Activated CD4-positive, alpha-beta T cell treated with anti-CD3 and anti-CD28 coated beads, Interleukin-2, amount 50 U/mL, for 1 hour (primary cell): ENCODE data around the gene OR6S1.
"Not testable (repeated sequence)": the region's sequence is repeated elsewhere in the genome, so short reads cannot be mapped to it uniquely, and the experiment has no call there.

Experiments used
- DNase-seq: peaks from one replicate; pipeline ENCODE4 v3.0.0-alpha.2; 2020

The OR6S1 gene

DNA sequence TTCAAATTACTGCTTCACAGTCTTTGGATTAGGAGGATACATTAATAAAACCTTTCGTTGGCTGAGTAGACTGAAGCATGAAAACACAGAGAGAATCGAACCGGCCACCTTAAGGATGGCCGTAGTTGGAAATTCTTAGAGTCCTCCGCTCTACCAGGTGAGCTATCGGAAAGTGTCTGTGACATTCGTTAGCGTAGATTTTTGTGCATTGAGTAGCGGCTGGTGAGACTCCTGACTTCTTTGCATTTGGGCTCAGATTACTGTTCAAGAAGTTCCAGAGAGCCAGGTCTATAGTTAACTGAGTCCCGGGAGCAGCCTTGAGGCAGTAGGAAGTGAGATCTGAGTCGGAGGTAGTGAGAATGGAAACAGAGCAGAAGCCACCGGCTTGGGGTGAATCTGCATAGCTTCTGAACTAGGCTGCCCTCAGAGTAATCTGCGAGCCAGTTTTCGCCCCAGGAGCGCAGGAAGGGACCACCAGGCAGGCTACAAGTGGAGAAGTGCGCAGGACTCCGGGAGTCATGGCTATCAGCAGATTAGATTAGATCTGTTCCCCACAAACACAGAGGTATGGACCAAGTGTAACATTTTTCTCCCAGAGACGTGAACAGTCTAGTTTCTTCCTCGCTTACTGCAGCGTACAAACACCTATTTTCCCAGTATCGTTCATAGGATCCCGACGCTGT, 11.0 kb downstream of the OR6S1 start:
- DNase-seq = peak; percentile 31

DNA sequence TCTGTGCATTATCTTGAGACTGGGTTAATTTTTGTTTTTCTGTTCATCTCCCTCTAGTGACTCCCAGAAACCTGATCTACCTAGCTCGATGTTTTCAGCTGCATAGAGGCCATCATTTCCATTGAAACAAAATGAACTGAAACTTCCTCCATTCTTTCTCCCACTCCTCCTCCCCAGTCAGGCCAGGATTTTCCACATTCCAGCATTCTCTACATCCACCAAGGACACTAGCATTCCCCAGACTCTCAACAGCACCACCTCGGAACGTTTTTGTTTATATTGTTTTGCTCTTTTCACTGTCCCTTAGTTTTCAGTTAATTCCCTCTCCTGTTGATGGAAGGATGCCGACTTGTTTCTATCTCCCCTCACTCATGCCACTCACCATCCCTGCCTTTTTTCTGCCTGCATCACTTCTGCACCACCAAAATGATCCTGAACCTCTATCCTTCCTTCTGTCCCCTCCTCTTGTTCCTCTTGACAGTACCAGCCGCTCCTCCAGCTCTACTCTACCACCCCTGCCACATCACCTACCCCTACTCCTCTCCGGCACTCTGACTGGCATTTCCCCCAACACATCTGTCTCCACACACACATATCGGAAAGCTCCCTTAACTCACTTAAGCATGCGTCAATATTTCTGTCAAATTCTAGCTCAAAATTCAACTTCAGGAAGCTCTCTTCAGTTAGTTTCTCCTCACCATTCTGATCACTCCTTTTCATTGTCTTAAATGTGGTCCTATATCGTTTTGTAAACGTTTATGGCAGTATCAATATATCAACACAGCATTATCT, 13.2 kb downstream of the OR6S1 start:
- DNase-seq = no peak

DNA sequence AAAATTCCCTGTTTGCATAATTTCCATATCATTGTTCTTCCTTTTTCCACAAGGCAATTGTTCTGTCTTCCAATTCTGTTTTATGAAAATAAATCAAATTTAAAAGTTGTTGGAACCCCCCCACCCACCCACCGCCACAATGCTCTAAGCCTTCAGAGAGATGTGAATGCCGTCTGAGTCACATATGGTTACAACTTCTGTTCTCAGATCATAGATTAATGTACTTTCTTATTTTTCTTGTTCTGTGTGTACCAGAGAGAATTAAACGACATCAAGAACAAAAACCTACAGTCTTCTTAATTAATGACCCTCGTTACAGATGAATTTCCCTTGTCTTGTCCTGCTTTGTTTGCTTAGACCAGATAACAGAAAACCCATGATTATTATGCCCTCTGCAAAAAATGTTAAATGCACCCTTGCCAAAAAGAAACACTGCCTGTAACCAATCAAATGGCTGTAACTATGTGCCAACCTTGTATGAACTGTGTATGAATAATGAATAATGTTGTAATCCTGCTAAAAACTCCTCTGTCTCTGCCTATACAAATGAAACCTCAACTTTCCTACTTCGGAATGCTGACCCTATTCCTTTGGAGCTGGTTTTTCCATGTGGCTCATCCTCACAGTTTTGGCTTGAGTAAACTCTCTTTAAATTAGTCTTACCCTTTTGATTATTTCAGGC, 14.0 kb downstream of the OR6S1 start:
- DNase-seq = no peak

DNA sequence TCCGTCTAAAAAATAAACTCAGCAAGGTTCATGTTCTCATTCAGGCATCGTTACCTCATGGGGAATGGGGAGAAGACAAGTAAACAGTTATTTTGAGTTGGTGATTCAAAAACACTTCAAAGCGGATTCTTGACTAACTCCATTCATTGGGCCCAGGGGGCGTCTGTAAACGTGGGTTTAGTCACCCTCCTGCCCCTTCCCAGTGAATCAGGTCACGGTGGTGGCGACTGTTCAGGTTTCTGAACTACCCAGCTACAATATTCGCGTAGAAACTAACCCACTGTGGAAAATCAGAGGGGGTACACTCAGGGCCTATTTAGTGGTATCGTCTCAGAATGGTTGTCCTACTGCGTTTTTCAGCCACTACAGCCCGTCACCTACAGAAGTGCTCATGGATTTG, 15.2 kb downstream of the OR6S1 start:
- DNase-seq = no peak

DNA sequence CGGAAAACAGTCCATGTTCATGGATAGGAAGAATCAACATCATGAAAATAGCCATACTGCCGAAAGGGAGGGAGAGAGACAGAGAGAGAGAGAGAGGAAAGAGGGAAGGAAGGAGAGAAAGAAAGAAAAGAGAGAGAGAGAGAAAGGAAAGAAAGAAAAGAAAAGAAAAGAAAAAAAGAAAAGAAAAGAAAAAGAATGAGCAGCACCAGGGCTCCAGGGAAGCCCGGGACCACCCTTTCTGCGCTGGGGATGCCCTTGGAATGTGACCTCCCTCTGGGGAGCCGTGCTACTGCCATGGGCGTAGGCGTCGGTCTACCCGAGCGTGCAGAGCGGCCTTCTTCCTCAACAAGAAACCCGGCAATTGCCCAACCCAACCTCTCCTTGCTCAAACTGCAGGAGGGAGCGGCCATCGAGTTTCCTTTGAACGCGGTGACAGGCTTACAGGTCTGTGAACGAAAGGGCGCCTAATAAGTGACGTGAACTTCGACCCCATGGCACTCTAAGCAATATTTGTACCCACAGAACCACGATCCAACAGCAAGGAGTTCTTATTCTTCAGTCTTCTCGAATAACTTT, 16.9 kb downstream of the OR6S1 start:
- DNase-seq = peak; percentile 38

DNA sequence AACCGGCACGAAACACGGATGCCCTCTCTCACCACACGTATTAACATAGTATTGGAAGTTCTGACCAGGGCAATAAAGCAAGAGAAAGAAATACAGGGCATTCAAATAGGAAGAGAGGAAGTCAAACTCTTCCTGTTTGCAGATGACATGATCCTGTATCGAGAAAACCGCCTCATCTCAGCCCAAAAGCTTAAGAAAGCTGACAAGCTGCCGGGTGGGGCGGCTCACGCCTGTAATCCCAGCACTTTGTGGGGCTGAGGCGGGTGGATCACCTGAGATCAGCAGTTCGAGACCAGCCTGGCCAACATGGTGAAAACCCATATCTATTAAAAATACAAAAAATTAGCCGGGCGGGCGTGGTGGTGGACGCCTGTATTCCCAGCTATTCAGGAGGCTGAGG, 17.7 kb downstream of the OR6S1 start:
- no peak for DNase-seq

DNA sequence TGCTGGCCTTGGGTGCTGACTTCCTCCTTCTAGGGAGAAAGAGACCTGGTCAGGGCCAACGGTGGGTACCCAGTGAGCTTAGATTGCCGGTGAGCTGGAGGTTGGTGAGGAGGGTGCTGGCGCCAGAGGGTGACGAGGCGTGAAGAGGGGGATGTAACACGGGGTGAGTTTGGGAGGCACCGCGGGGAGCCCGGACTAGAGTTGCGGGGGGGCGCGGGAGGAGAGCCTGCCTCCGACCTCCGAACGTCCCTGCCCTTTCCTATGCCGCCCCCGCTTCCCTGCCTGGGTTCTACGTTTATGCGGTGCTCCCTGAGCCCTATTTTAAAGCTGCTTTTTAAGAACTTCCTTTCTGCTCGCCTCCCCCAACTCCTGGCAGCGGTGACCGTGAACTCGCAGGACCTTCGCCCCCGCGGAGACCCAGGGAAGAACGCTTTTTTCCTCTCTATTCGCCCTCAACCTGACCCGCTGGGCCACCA, 18.6 kb downstream of the OR6S1 start:
- no peak for DNase-seq

DNA sequence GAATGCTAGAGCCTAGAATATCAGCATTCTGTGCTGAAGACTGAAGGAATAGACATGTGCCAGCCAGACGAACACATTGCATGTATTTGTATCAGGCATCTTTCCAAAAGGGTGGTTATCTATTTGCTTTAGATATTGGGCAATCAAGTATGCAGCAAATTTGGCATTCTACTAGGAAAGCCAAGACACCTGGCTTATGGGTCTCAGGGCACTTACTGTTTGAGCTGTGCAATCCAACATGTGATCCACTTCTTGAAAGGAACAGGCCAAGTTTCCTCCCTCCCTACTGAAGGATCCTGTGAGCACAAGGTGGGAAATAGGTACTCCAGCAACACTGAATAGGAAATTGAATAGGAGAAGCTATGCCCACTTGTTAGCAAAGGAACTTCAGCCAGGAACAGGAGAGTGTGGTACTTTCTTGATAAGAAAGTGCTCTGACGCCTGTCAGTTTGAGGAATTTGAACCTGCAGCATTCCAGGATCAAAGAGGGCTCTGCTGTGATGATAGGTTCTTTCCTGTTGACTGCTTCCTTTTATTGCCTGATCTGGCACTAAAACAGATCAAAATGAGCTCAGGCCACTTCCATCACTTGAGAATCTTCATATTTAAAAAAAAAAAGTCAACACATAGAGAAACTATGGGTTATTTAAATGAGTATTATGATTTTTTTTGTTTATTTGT, 20.6 kb downstream of the OR6S1 start:
- DNase-seq = no peak

DNA sequence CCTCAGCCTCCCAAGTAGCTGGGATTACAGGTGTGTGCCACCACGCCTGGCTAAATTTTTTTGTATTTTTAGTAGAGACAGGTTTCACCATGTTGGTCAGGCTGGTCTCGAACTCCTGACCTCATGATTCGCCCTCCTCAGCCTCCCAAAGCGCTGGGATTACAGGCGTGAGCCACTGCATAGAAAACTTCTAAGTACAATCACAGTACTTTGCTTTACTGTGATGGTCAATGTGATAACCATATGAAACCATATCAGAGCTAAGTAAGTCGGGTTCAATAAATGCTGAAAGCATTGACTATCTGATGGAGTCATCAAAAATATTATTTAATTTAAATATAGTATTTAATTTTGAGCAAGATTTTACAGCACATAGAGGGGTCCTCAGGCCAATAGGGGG, 21.8 kb downstream of the OR6S1 start:
- not testable (repeated sequence) for DNase-seq

DNA sequence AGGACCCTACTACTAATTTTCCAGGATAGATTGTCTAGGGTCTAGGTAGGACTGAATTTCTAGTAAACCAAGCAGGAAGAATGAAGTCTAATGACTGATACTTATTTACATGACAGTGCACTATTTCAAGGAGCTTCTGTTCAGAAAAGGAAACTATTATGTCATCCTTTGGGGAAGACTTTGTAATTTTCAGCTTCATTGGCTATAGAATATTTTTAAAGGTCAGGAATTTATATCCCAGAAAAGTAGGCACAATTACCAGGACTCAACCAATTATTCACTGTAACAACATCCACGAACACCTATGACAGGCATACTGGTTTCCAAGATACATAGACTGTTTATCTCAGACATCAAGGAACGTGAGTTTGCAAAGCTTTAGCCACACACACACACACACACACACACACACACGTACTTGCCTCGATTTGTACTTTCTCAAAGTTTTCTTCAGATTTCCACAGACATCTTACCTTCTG, 23.2 kb downstream of the OR6S1 start:
- no peak for DNase-seq

DNA sequence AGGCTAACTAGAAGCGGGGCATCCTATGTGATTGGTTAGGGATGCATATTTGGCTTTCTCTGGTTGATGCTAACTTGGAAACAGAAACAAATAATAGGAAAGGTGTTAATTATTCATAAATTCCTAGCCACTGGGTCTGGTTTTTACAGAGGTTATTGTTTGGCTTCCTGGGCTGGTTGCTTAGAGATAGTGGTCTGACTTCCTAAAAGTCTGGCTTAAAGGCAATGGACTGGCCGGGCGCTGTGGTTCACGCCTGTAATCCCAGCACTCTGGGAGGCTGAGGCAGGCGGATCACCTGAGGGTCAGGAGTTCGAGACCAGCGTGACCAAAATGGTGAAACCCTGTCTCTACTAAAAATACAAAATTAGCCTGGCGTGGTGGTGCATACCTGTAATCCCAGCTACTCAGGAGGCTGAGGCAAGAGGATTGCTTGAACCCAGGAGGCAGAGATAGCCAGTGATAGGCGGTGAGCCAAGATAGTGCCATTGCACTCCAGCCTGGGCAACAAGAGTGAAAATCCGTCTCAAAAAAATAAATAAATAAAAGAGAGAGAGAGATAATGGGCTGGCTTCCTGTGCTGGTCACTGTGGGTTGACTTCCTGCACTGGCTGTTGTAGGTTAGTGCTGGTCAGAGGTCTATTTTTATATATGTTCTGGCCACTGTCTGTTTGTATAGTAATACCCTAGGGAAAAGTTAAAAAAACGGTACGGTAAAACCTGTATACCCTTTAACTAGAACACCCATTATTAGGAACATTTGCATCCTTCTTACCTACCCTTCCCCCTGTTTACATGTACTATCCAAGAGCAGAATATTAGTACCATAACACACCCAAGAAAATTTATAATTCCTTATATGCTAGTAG, 24.1 kb downstream of the OR6S1 start:
- no peak for DNase-seq

DNA sequence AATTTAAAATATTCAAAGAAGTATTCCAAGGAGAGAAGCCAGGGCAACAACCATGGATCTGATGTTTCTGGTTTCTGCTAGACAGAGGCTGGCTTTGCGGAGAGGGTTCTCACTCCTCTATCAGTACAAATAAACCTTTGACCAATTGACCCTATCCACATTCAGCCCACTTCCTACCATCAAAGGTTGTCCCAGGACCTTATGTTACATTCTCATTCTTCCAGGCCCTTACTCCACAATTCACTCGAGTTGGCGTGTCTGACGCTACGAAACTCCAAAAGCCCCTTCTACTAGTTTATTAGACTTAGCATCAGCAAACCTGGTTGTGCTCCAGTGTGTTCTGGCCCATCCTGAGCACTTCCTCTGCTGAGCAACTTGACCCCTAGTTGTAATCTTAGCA, 25.5 kb downstream of the OR6S1 start:
- no peak for DNase-seq

DNA sequence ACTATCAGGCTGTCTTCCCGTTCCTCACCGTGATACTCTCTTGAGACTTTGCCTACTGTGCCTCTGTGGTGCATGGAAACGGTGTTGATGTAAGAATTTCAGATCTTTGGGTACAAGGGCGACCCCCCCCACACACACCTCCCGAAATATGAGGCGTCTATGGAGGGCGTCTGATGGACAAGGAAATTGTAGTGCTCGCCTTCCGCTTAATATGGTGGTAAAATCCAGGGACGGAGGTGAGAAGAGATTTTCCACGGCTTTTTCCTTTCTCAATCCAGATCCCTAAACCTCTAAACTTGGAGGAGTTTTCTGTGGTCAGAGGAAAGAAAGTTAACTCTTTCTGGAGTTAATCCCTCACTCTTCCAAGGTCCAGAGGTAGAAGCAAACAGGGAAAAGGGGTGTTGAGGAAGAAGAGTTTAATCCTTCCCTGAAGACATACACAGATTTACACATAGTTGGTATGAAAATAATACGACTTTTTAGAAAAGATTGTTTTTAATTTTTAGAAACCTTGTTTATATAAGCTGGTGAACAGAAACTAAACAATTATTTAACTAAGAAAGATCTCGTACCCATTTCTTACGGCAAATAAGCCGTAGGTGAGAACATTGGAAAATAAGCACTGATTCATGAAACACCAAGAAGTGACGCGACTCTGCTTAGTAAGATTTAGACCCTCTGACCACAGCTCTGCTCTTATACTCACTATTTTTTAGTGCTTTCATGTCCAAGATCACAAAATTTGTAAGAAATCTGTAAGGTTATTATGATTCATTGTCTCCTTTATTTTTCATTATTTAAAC, 27.3 kb downstream of the OR6S1 start:
- peak; percentile 27 for DNase-seq

DNA sequence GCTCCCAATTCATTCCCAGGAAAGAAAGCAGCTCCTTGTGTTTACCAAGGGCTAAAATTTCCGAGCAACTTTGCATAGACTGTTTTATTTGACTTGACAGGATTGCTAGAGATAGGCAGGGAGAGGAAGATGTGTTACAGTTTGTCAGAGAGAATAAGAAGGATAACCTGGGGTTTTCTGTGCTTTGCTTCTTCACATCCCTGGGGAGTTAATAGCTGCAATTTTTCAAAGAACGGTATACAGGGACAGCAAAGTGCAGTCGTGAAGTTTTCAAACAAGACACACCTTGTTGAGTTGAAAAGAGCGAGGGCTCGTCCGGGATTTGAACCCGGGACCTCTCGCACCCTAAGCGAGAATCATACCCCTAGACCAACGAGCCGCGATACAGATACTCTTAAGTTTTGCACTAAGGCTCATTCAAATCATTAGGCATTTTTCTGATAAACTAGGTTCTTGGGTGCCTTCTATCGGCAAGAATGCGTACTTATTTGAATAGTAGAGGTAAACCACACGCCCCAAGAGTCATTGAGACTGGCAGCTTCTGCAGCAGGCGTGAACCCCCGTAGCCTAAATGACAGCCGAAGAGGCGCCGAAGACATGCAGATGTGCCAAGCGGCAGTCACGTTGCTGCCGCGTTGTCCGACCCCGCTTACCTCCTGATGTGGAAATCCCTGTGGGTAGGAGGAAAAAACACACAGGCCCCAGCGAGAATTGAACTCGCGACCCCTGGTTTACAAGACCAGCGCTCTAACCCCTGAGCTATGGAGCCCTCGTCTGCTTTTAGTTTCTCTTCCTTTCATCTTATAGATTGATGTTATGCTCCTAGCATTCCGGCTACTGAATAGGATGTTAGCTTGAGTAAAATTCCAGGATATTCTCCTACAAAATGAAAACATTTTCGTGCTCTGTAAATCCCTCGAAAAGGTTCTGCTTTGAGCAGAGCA, 28.1 kb downstream of the OR6S1 start:
- DNase-seq = peak; percentile 73

DNA sequence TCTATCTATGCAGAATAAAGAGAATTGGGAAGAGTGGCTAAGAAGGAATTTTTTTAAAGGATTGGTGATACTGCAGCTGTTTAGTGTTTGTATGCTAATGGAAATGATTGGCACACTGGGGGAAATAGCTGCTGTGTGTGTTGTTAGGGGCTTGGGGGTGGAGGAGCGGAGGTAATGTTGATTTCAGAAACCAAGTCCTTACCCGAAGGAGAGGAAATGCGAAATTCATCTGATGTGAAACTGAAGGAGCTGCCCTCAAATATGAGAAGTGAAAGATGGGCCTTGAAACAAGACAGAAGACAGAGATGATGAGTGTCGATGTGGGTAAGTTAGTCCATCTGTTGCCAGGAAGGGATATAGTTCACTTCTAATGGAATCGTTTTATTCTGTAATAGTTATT, 29.1 kb downstream of the OR6S1 start:
- DNase-seq = no peak

DNA sequence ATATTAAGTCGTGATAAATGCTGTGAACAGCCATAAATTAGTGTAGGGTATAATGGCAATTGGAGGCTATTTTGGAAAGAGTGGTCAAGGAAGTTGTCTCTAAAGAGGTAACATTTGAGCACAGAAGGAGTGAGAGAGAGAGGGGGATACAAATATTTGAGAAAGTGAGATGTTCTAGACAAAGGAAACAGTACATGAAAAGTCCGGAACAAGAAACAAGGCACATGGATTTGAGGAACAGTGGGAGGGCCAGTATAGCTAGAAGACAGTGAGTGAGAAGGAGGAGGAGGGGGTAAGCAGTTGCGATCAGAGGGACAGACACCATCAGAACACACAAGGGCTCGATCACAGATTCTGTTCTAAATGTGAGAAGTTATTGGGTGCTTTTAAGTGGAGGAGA, 30.2 kb downstream of the OR6S1 start:
- DNase-seq = no peak

DNA sequence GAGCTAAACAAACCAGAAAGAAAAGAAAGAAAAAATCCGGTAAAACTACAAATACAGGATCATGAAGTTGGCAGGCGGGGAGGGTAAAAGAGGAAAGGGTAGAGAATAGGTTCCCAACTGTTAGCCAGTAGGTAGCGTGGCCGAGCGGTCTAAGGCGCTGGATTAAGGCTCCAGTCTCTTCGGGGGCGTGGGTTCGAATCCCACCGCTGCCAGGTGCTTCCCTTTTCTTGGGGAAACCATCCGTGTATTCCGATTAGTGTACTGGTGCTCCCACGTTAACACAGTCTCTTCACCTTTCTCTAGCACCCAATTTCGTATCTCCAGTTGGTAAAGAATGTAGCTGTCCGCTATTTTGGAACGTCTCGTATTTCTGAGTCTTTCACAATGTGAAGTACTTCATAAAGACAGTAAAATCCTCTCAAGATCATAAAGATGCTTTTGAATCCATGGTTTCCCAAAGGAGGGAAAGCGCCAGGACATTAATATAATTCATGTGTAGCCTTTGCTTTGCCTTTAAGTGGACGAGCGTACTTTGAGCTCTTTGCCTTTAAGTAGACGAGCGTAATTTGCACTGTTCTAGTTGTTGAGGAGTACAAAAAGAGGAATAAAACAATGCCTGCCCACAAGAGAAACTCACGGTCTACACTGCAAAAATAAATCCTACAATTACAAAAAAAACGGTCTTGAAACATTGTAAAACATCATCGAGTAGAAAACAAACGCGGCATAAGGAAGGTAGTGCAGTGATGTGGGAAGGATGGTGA, 31.3 kb downstream of the OR6S1 start:
- peak; percentile 64 for DNase-seq

DNA sequence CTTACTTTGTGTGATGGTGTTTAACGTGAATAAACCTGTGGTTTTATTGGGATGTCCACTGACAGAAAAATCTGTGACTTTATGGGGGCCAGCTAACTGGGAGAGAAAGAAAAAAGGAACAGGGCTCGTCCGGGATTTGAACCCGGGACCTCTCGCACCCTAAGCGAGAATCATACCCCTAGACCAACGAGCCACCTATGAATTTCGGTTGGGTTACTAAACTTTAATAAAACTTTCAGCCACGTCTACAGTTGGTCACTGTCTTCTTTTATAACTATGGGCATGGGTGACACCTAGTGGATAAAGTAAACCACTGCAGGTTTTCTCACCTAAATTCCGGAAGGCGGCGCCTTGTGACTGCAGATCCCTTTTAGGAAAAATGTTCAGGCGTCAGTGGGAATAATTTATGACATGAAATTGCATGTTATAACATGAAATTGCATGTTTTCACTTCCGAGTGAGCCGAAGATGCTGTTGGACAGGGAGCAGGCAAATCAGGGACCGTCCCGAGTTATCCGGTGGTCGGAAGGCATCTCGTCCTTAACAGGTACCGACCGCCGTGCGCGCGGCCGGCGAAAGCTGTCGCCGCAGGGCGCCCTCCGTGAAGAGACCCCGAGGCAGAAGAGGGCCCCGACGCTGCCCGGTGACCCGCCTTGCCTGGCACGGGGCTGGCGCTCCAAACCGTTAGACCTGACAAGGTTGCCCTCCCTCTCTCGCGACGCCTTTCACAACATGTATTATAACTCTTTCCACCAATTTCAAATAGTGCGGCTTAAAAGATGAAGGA, 32.1 kb downstream of the OR6S1 start:
- peak; percentile 44 for DNase-seq
